ENCODE measurements around the gene CRABP1. TPM values are rescaled to one million over a fixed set of nuclear protein-coding genes. Genes with fewer than 3 reads are reported as not detected.
"Not testable (repeated sequence)": the region's sequence is repeated elsewhere in the genome, so short reads cannot be mapped to it uniquely, and the experiment has no call there.

Gene CRABP1
- total and polyA plus RNA-seq, 7 donors, result 0.05 TPM; not detected in 6

DNA sequence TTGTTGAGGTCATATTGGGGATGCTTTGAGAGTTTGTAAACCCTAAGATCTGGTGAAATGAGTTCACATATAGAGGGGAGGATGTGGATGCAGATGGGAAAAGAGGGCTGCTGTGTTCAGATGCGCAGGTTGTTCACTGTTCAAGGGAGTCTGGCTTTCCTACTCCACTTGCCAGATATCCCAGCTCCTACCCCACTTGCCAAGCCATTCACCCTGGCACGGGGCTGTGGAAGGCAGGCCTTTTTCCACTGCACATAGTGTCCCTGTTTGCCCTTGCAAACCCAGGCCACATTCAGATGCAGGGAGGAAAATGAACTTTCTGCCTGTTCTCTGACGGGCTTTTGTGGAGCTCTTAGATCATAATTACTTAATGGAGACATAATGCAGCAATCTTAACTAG, 29.0 kb downstream of the CRABP1 start:
- H3K9me3 ChIP-seq, result no peaks in the 10 kb centered on the region
- H3K4me1 ChIP-seq, result no peaks in the 10 kb centered on the region
- no peak overlapping the region for H3K4me3 ChIP-seq
- no peak for DNase-seq
- no peak overlapping the region for H3K27ac ChIP-seq
- TF ChIP-seq CTCF (IDR thresholded peaks at IDR 0.05), result no peak
- ATAC-seq, result no peak
- H3K36me3 ChIP-seq (ENCODE audit: insufficient read depth in 1 of 2, low read depth in 1 of 2), result no peaks in the 10 kb centered on the region
- H3K27me3 ChIP-seq (ENCODE audit: insufficient read depth in 3 of 3, low read length in 2 of 3), result no peaks in the 10 kb centered on the region
- intact Hi-C loops (cut with DNase I), result no loop called here
- 31 to 47% (median 34%) methylated on average over 3 of the region's 3 CpGs for WGBS, 3 donors

DNA sequence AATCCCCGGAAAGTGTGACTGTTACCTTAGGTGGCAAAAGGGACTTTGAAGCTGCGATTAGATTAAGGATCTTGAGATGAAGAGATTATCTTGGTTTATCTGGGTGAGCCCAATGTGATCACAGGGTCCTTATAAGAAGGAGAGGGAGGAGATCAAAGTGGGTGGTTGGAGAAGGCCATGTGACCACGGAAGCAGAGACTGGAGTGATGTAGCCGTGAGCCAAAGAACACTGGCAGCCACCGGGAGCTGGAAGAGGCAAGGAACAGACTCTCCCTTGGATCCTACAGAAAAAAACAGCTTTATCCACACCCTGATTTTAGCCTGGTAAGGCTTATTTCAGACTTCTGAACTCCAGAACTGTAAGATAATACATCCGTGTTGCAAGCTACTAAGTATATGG, 29.9 kb downstream of the CRABP1 start:
- WGBS, 3 donors, result 49 to 59% (median 56%) methylated on average over 6 of the region's 6 CpGs

DNA sequence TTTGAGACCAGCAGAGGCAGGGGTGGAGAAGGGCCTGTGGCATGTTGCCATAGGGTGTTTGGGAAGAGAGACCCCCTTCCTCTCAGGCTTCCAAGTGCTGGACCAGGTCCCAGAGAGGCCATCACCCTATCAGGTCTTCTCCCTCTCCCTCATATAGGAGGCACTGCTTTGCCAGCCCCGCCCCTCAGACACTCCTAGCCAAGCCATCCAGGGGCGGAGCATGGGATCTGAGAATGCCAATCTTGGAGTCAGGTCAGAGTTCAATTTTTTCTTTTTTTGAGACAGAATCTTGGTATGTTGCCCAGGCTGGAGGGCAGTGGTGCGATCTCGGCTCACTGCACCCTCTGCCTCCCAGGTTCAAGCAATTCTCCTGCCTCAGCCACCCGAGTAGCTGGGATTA, 32.7 kb downstream of the CRABP1 start:
- TF ChIP-seq CTCF (IDR thresholded peaks at IDR 0.05), result no peak
- WGBS, 3 donors, result 80 to 88% (median 85%) methylated on average over 5 of the region's 5 CpGs
- intact Hi-C loops (cut with DNase I), result no loop called here
- no peaks in the 10 kb centered on the region for H3K4me1 ChIP-seq
- no peaks in the 10 kb centered on the region for H3K27me3 ChIP-seq (ENCODE audit: insufficient read depth in 3 of 3, low read length in 2 of 3)
- no peaks in the 10 kb centered on the region for H3K9me3 ChIP-seq
- no peak for ATAC-seq
- no peak for DNase-seq
- H3K27ac ChIP-seq, result no peak overlapping the region
- no peaks in the 10 kb centered on the region for H3K36me3 ChIP-seq (ENCODE audit: insufficient read depth in 1 of 2, low read depth in 1 of 2)
- H3K4me3 ChIP-seq, result no peak overlapping the region

More for the DNA sequence above, 29.9 kb downstream of the CRABP1 start:
- Histone ChIP-seq H3K36me3 (ENCODE audit: insufficient read depth in 1 of 2, low read depth in 1 of 2) (no peaks in the 10 kb centered on the region), H3K4me1 (no peaks in the 10 kb centered on the region), H3K27ac (no peak overlapping the region), H3K9me3 (no peaks in the 10 kb centered on the region), H3K4me3 (no peak overlapping the region), H3K27me3 (ENCODE audit: insufficient read depth in 3 of 3, low read length in 2 of 3) (no peaks in the 10 kb centered on the region)
- ATAC-seq (no peak), DNase-seq (no peak)
- no peak for TF ChIP-seq CTCF (IDR thresholded peaks at IDR 0.05)
- intact Hi-C loops (cut with DNase I), result no loop called here

DNA sequence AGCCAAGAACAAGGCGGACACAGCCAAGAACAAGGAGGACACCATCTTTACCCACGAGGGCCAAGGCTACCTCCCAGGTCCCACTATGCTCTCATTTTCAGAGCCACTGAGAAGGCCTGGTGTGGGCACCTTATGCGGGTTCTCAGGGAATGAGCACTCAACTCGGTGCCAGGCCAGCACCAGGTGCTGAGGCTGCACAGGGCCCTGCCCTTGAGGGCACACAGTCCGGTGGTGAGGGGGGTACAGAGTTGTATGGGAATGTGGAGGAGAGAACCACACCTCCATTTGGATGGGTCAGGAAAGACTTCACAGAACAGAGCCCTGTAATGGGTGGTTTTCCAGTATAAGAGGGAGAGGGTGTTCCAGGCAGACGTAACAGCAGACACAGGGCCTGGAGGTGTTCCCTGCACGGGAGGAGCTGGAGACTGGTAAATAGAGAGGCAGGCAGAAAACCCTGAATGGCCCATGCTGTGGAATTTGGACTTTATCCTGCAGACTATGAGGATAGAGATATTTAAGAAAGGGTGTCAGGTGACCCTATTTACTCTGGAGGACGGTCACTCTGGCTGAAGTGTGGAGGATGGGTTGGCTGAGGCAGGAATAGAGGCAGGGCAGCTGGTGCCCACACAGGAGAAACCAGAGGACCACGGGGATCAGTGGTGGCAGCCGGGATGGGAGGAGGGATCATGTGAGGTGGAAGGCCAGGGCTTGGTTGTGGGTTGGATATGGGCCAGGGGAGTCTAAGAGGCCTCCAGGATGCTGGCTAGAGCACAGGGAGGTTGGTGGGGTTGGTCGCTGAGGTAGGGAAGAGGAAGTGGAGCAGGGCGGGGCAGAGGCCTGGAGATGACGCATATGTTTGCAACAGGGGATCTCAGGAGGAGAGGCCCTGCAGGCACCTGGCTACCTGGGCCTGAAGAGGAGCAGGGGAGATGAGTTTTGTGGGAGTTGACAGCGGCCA, 34.6 kb downstream of the CRABP1 start:
- 60 to 65% (median 63%) methylated on average over 14 of the region's 14 CpGs for WGBS, 3 donors
- H3K27me3 ChIP-seq (ENCODE audit: insufficient read depth in 3 of 3, low read length in 2 of 3), result no peaks in the 10 kb centered on the region
- no peak for TF ChIP-seq CTCF (IDR thresholded peaks at IDR 0.05)
- no peaks in the 10 kb centered on the region for H3K36me3 ChIP-seq (ENCODE audit: insufficient read depth in 1 of 2, low read depth in 1 of 2)
- H3K4me1 ChIP-seq, result no peaks in the 10 kb centered on the region
- H3K9me3 ChIP-seq, result no peaks in the 10 kb centered on the region
- H3K4me3 ChIP-seq, result no peak overlapping the region
- intact Hi-C loops (cut with DNase I), result no loop called here
- ATAC-seq, result no peak
- no peak overlapping the region for H3K27ac ChIP-seq
- DNase-seq, result no peak

- H3K27me3 ChIP-seq (ENCODE audit: insufficient read depth in 3 of 3, low read length in 2 of 3); H3K4me1 ChIP-seq; H3K9me3 ChIP-seq; DNase-seq; intact Hi-C loops (cut with DNase I); H3K27ac ChIP-seq; H3K4me3 ChIP-seq; H3K36me3 ChIP-seq (ENCODE audit: insufficient read depth in 1 of 2, low read depth in 1 of 2); ATAC-seq: not testable (repeated sequence)
- 24 to 33% (median 32%) methylated on average over 1 of the region's 1 CpG for WGBS, 3 donors
These were observed 40.0 kb downstream of the CRABP1 start for GRCh38 chr15:78380143-78380542.

Data from psoas muscle (tissue), 8 donors.